Hematopoietic multipotent progenitor cell treated with erythropoietin and hydrocortisone succinate and interleukin-3 and kit ligand, for 6 days (in vitro differentiated cells): ENCODE results near the gene ABHD5.
"Not testable (repeated sequence)": the region's sequence is repeated elsewhere in the genome, so short reads cannot be mapped to it uniquely, and the experiment has no call there.

Experiments
- DNase-seq: peaks from one replicate; pipeline ENCODE4 v3.0.0-alpha.2; 2015

Gene ABHD5

DNA sequence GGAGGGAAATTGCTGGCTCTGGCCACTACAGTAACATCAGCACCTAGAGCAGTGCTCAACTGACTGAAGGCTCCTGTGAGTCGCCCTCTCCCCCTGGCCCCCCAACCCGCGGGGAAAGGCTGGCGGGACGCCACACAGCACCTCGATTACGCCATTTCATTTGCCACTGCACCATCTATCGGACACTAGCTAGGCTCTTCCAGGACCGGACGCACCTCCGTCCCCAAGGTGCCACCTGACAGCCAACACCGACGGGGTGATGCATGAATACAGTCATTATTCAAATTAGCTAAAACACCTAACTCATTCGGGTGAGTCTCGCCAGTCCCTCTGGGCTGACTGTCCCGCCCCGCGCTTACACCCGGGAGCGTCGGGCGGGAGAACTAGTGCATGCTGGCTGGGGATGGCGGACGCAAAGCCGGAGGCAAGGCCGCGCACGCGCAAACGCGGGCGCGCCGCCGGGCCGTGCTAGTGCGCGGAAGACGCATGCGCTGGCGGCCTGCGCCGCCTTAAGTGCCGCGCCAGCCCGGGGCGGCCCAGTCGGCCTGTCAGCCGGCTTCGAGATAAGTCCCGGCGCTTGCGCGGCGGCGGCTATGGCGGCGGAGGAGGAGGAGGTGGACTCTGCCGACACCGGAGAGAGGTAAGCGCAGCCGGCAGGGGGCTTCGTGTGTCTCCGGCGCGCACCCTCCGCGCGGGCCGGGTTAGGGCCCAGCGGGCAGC, at the start of gene ABHD5:
Gene ABHD5, plus strand, starts transcription at position 539 of the 720 bp plus-strand sequence. Its CDS starts 55 bp downstream, at position 594.
- DNase-seq, result peak; percentile 96

- peak; percentile 29 for DNase-seq
These were observed 49.2 kb upstream of the ABHD5 start for GRCh38 chr3:43641306-43642114.

- DNase-seq, result no peak
These were observed 46.3 kb upstream of the ABHD5 start for GRCh38 chr3:43644443-43644842.

DNA sequence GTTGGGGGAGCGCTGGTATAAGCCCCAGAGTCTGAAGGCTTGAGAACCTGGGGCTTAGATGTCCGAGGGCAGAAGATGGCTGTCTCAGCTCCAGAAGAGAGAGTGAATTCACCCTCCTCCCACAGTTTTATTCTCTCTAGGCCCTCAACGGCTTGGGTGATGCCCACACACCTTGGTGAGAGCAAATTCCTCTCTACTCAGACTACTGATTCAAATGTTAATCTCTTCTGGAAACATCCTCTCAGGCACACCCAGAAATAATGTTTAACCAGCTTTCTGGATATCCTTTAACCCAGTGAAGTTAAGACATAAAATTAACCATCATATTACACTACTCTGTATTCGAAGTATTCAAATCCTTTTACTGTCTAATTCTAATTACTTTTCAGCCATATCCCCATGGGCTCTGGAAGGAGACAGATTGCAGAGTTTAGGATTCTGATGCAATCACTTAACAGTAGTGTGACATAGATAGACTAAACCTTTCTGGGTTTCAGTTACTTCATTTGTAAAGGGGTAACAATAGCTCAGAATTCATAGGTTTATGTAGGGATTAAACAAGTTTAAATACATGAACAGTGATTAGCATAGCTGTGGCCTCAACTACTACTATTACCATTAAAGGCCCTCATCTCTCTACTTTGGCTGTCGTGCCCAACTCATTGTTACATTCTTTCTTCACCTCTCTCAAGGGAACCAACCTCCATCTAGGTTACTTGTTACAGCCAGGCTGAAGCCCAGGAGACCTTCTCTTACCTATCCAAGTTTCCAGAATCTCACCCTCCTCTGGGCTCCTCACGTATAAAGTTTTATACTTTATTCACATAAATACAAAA, 43.2 kb upstream of the ABHD5 start:
- DNase-seq, result no peak

DNA sequence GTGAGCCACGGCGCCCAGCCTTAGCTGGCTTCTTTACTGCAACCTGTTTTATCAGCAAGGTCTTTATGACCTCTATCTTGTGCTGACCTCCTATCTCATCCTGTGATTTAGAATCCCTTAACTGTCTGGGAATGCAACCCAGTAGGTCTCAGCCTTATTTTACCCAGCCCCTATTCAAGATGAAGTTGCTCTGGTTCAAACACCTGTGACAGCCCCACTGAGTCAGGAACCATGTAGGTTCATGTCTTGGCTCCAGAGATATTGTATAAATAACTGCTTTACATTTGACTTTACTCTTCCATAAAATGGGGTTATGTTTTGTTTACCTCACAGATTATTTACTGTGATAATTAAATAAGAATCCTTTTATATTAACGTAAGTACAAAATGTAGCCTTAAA, 41.8 kb upstream of the ABHD5 start:
- no peak for DNase-seq

DNA sequence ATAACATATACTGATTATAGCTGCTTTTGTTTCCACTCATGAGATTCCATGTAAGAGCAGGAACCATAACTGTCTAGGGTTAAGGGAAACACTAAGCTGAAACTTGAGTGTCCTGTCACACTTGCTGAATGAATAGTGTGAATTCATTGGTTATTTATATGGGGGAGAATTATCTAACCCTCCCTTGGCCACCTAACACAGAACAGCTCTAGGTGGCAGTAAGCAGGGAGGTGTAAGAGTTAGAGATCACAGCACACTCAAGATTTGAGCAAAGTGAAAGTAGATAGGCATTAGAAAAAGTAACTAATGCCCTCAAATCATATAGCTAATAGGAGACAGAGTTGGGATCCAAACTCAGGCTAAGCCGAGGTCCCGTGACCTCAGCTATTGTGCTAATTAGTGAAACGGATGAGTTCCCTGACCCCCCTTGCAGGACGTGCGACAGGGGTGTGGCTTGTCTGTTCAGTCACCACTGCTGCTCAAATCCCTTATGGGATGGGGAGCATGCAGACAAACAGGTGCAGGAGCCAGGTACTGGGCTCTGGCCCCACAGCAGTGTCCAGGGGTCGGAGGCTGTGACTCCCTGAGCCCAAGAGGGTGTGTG, 41.3 kb upstream of the ABHD5 start:
- no peak for DNase-seq

DNA sequence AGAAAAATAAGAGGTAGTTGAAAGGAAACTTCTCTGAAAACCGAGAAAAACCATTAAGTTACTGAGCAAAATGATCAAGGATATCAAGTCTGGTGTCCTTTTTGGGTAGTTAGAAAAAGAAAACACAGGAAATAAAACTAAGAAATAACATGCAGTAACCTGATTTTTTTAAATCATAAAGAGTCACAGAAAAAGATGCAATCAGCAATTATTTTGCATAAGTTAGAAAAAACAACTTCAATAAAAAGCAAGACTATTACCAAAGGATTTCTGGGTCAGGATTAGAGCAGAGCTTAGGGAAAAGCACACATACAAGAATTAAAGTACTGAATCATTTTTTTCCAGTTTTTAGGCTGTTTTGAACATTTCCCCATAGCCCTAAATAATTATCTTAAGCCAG, 40.4 kb upstream of the ABHD5 start:
- DNase-seq, result no peak

DNA sequence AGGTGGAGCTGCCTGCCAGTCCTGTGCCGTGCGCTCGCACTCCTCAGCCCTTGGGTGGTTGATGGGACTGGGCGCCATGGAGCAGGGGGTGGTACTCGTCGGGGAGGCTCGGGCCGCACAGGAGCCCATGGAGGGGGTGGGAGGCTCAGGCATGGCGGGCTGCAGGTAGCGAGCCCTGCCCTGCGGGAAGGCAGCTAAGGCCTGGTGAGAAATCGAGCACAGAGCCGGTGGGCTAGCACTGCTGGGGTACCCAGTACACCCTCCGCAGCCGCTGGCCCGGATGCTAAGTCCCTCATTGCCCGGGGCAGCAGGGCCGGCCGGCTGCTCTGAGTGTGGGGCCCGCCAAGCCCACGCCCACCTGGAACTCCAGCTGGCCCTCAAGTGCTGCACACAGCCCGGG, 34.3 kb upstream of the ABHD5 start:
- not testable (repeated sequence) for DNase-seq

DNA sequence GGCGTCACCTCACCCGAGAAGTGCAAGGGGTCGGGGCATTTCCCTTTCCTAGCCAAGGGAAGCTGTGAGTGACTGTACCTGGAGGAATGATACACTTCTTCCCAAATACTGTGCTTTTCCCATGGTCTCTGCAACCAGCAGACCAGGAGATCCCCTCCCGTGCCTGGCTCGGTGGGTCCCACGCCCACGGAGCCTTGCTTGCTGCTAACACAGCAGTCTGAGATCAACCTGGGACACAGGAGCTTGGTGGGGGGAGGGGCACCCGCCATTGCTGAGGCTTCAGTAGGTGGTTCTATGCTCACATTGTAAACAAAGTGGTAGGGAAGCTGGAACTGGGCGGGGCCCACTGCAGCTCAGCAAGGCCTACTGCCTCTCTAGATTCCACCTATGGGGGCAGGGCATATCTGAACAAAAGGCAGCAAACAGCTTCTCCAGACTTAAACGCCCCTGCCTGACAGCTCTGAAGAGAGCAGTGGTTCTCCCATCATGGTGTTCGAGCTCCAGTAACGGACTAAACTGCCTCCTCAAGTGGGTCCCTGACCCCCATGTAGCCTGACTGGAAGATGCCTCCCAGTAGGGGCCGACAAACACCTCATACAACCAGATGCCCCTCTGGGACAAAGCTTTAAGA, 31.4 kb upstream of the ABHD5 start:
- DNase-seq, result peak; percentile 63

GRCh38 chr3:43661376-43661775, 29.4 kb upstream of the ABHD5 start:
- not testable (repeated sequence) for DNase-seq

GRCh38 chr3:43665011-43665410, 25.7 kb upstream of the ABHD5 start:
- not testable (repeated sequence) for DNase-seq

DNA sequence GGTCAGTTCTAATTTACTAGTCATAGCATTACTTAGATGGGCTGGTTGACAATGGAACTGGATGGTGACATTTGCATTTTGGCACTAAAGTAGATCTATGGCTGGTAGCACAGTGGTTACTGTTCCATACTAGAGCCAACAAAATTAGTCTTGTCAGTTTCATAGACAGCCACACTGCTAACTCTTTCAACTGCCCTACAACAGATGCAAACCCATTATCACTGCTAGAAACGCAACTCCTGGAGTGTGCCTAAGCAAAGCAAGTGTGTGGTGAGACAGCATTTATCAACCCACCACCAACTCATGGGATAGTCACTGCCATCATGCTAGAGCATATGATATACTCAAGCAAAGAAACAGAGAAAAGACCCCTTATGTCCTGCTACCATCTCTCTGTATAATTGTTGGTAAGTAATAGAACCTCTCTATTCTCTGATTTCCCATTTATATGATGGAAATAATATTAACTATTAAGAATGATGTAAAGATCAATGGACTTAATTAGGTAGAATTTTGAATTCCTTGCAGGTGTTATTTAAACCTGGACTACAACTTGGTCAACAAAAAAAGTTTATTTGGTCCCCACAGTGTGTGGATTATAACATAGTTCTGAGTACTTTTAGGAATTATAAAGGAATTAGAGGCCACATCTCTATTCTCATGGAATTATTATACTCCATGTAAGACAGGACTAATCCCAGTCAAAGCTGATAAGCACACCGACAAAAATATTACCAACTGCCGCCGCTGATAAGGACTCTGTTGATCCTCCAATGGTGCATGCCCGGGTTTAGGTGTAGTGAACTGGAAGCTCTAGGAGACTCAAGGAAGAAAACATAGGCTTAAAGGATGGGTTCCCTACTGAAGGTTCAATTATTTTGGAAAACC, 19.9 kb upstream of the ABHD5 start:
- DNase-seq, result peak; percentile 81

DNA sequence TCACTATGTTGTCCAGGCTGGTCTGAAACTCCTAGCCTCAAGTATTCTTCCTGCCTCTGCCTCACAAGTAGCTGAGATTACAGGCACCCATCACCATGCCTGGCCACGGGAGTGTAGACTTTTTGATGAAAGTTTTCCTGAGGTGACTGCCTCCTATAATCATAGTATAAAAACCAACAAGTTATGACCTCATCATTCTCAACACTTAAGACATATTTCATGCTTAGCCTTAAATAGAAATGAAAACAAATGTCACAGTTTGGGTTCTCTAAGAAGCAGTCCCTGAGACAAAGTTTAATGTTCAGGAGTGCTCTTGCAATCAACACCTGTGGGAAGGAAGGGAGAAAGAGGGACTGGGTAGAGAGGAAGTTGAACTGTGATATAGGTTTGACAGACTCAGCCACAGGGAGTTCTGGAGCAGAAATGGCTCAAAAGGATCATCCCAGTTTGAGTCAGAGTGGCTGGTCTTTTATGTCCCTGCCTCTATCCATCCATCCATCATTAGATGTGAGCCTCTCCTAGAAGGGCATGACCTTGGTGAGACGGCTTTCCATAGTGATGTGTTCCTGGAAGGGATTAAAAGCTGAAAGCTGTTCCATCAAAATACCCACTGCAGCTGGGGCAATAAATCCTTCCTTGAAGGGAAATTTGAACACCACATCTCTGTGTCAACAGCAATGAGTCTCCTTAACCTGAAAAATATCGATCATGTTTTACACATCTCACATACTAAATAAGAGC, 16.2 kb upstream of the ABHD5 start:
- DNase-seq, result no peak

- no peak for DNase-seq
These were observed 15.1 kb upstream of the ABHD5 start for GRCh38 chr3:43675593-43675992.

DNA sequence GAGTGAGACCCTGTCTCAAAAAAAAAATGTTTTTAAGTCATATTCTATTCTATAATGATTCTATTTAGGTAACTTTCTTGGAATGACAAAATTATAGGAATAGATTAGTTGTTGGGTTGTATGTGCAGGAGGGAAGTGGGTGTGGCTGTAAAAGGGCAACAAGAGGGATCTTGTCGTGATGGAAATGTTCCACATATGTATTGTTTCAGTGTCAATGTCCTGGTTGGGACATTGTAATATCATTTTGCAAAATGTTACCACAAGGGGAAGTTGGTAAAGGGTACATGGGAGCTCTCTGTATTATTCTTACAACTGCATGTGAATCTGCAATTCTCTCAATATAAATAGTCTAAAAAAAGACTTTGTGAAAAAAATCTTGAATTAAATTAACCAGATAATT, 14.3 kb upstream of the ABHD5 start:
- peak; percentile 32 for DNase-seq

DNA sequence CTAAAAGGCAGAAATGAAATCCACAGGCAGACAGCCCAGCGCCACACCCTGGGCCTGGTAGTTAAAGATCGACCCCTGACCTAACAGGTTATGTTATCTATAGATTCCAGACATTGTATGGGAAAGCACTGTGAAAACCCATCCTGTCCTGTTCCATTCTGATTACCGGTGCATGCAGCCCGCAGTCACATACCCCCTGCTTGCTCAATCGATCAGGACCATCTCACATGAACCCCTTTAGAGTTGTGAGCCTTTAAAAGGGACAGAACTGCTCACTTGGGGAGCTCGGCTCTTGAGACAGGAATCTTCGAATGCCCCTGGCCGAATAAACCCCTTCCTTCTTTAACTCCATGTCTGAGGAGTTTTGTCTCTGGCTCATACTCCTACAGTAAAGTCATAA, 12.4 kb upstream of the ABHD5 start:
- DNase-seq, result peak; percentile 89

GRCh38 chr3:43678887-43679449, 11.8 kb upstream of the ABHD5 start:
- not testable (repeated sequence) for DNase-seq

DNA sequence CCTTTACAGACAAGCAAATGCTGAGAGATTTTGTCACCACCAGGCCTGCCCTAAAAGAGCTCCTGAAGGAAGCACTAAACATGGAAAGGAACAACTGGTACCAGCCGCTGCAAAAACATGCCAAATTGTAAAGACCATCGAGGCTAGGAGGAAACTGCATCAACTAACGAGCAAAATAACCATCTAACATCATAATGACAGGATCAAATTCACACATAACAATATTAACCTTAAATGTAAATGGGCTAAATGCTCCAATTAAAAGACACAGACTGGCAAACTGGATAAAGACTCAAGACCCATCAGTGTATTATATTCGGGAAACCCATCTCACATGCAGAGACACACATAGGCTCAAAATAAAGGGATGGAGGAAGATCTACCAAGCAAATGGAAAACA, 9.9 kb upstream of the ABHD5 start:
- DNase-seq, result not testable (repeated sequence)

DNA sequence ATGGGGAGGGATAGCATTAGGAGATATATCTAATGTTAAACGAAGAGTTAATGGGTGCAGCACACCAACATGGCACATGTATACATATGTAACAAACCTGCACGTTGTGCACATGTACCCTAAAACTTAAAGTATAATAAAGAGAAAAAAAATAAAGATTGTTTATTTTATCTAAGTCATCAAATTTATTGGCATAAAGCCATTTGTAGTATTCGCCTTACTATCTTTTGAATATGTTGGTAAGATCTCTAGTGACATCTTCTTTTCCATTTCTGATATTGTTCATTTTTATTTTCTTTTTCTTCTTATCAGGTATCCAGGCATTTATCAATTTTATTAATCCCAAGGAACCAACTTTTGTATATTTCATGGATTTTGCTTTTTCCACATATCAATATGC, 5.8 kb upstream of the ABHD5 start:
- DNase-seq, result no peak

GRCh38 chr3:43685921-43686320, 4.8 kb upstream of the ABHD5 start:
- DNase-seq, result no peak
